ENCODE data around the gene EBP. TPM values are rescaled to one million over a fixed set of nuclear protein-coding genes. Genes with fewer than 3 reads are reported as not detected.
A peak's percentile ranks its signal among the peaks of the same experiment; 100 is the strongest.

Gene EBP
- total and polyA plus RNA-seq, 2 donors (not counting 3 experiments of a cell fraction or from before 2014, with no cell fraction given) = 102 to 183 TPM

DNA sequence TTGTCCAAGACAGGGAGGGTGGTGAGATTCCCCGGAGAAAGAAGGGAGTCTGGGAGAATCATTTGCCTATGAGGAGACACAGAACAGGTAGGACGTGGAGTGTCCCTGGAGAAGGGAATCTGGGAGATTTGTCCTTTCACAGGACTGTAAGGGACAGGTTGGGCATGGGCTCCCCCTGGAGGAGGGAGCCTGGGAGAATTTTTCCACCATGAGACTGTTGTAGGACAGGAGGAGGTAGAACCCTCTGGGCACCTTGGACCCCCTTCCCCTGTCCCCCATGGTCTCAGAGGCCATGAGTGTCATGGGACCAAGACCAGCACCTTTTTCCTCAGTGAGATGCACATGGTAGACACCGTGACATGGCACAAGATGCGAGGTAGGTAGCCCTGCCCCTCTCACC is 10.0 kb upstream of the EBP start:
- no peak overlapping the region for H3K4me2 ChIP-seq (ENCODE audit: insufficient read depth, low read length)
- DNase-seq (ENCODE audit: low read depth, low spot score) = peak; percentile 14

GRCh38 chrX:48512371-48512935 is 9.2 kb upstream of the EBP start:
- DNase-seq (ENCODE audit: low read depth, low spot score) (no peak), FAIRE-seq (no peak)
- H3K36me3 ChIP-seq (ENCODE audit: control insufficient read depth in 2 of 2, extremely low read depth in 1 of 2, insufficient read depth in 2 of 2, low read length in 2 of 2) = peaks cover 0 to 5% of the 10 kb centered on the region in 2 experiments
- H3K4me1 ChIP-seq (ENCODE audit: control insufficient read depth, extremely low read depth, insufficient read depth, low read length) = no peaks in the 10 kb centered on the region
- no peak overlapping the region for H2AFZ ChIP-seq (ENCODE audit: low read depth, low read length)
- no peaks in the 10 kb centered on the region for H3K9me3 ChIP-seq (replicated peaks; ENCODE audit: control insufficient read depth, insufficient read depth, low read length)
- no peak overlapping the region for H3K27ac ChIP-seq (ENCODE audit: insufficient read depth, low read depth, low read length)
- ChIA-PET CTCF (no interaction called here), POLR2A (no interaction called here)
- H3K9ac ChIP-seq (replicated peaks; ENCODE audit: extremely low read depth, insufficient read depth, low read length) = no peak overlapping the region
- H3K79me2 ChIP-seq (ENCODE audit: control insufficient read depth, insufficient read depth, low read length) = no peaks in the 10 kb centered on the region
- TF ChIP-seq POLR2A (IDR thresholded peaks at IDR 0.05; ENCODE audit: low read depth, low read length) (no peak), MYC (IDR thresholded peaks at IDR 0.05; ENCODE audit: low read depth, low read length) (no peak), FOS (IDR thresholded peaks at IDR 0.05; ENCODE audit: borderline replicate concordance, insufficient read depth, low read length) (no peak), POLR2AphosphoS5 (IDR thresholded peaks at IDR 0.05; ENCODE audit: insufficient read depth, low read depth, low read length) (no peak), GATA2 (IDR thresholded peaks at IDR 0.05; ENCODE audit: insufficient read depth, insufficient read length, low read depth, low read length) (no peak), JUN (IDR thresholded peaks at IDR 0.05; ENCODE audit: borderline replicate concordance, insufficient read depth, insufficient read length, low read depth) (no peak), EZH2 (IDR thresholded peaks at IDR 0.05; ENCODE audit: borderline replicate concordance, low read depth, low read length, severe bottlenecking) (no peak), MAX (IDR thresholded peaks at IDR 0.05; ENCODE audit: insufficient read depth, insufficient read length) (no peak)
- TF ChIP-seq, protein P1, sequence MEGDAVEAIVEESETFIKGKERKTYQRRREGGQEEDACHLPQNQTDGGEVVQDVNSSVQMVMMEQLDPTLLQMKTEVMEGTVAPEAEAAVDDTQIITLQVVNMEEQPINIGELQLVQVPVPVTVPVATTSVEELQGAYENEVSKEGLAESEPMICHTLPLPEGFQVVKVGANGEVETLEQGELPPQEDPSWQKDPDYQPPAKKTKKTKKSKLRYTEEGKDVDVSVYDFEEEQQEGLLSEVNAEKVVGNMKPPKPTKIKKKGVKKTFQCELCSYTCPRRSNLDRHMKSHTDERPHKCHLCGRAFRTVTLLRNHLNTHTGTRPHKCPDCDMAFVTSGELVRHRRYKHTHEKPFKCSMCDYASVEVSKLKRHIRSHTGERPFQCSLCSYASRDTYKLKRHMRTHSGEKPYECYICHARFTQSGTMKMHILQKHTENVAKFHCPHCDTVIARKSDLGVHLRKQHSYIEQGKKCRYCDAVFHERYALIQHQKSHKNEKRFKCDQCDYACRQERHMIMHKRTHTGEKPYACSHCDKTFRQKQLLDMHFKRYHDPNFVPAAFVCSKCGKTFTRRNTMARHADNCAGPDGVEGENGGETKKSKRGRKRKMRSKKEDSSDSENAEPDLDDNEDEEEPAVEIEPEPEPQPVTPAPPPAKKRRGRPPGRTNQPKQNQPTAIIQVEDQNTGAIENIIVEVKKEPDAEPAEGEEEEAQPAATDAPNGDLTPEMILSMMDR (IDR thresholded peaks at IDR 0.05; ENCODE audit: extremely low read depth in 1 of 2, insufficient read depth in 1 of 2, low read depth in 1 of 2, low read length in 2 of 2) = no peak
- H3K9me1 ChIP-seq (replicated peaks; ENCODE audit: control insufficient read depth, extremely low read depth, insufficient read depth, low read length) = no peaks in the 10 kb centered on the region
- no peaks in the 10 kb centered on the region for H4K20me1 ChIP-seq (replicated peaks; ENCODE audit: control insufficient read depth, extremely low read depth, insufficient read depth, low read length)
- intact Hi-C loops (cut with micrococcal nuclease) = no loop called here
- no peak overlapping the region for H3K4me3 ChIP-seq (replicated peaks in 1 of 3; ENCODE audit: insufficient read depth in 1 of 3, low read depth in 1 of 3, low read length in 3 of 3)
- BruUV-seq (replicated peaks) = no TSS peak
- no peaks in the 10 kb centered on the region for H3K27me3 ChIP-seq (ENCODE audit: control insufficient read depth in 2 of 2, insufficient read depth in 2 of 2, low read length in 2 of 2)
- dilution Hi-C loops (cut with MboI; ENCODE audit: extremely low pct_ligation_motif_present, low sequenced_read_pairs) = no loop called here
- H3K4me2 ChIP-seq (ENCODE audit: insufficient read depth, low read length) = no peak overlapping the region

More for the DNA sequence above, 10.0 kb upstream of the EBP start:
- dilution Hi-C loops (cut with MboI; ENCODE audit: extremely low pct_ligation_motif_present, low sequenced_read_pairs) = no loop called here
- CTCF ChIA-PET = no interaction called here
- intact Hi-C loops (cut with micrococcal nuclease) = loop anchor here (1.0 kb wide), 1 partner anchor 428 kb away; no protein-coding TSS in a partner anchor
- H3K4me3 ChIP-seq (replicated peaks in 1 of 3; ENCODE audit: insufficient read depth in 1 of 3, low read depth in 1 of 3, low read length in 3 of 3) = no peak overlapping the region
- no peak overlapping the region for H3K9ac ChIP-seq (replicated peaks; ENCODE audit: extremely low read depth, insufficient read depth, low read length)
- POLR2A ChIA-PET = no interaction called here
- no peaks in the 10 kb centered on the region for H3K4me1 ChIP-seq (ENCODE audit: control insufficient read depth, extremely low read depth, insufficient read depth, low read length)
- H3K27me3 ChIP-seq (ENCODE audit: control insufficient read depth in 2 of 2, insufficient read depth in 2 of 2, low read length in 2 of 2) = no peaks in the 10 kb centered on the region
- H3K79me2 ChIP-seq (ENCODE audit: control insufficient read depth, insufficient read depth, low read length) = no peaks in the 10 kb centered on the region
- H3K9me1 ChIP-seq (replicated peaks; ENCODE audit: control insufficient read depth, extremely low read depth, insufficient read depth, low read length) = no peaks in the 10 kb centered on the region
- no peak overlapping the region for H3K27ac ChIP-seq (ENCODE audit: insufficient read depth, low read depth, low read length)
- no TSS peak for BruUV-seq (replicated peaks)
- H2AFZ ChIP-seq (ENCODE audit: low read depth, low read length) = no peak overlapping the region
- no peaks in the 10 kb centered on the region for H4K20me1 ChIP-seq (replicated peaks; ENCODE audit: control insufficient read depth, extremely low read depth, insufficient read depth, low read length)
- FAIRE-seq = peak; percentile 86
- no peaks in the 10 kb centered on the region for H3K9me3 ChIP-seq (replicated peaks; ENCODE audit: control insufficient read depth, insufficient read depth, low read length)
- peaks cover 0 to 5% of the 10 kb centered on the region in 2 experiments for H3K36me3 ChIP-seq (ENCODE audit: control insufficient read depth in 2 of 2, extremely low read depth in 1 of 2, insufficient read depth in 2 of 2, low read length in 2 of 2)
- TF ChIP-seq EZH2 (IDR thresholded peaks at IDR 0.05; ENCODE audit: borderline replicate concordance, low read depth, low read length, severe bottlenecking) = no peak
- TF ChIP-seq, protein P1 (IDR thresholded peaks at IDR 0.05; ENCODE audit: extremely low read depth in 1 of 2, insufficient read depth in 1 of 2, low read depth in 1 of 2, low read length in 2 of 2) = peak in 1 of 2 donors; percentile 42
